Measurements from ENCODE around the gene BBS2. TPM values are rescaled to one million over a fixed set of nuclear protein-coding genes. Genes with fewer than 3 reads are reported as not detected.

Gene BBS2
- total RNA-seq, 1 donor from 2014 or later: 25.5 TPM

DNA sequence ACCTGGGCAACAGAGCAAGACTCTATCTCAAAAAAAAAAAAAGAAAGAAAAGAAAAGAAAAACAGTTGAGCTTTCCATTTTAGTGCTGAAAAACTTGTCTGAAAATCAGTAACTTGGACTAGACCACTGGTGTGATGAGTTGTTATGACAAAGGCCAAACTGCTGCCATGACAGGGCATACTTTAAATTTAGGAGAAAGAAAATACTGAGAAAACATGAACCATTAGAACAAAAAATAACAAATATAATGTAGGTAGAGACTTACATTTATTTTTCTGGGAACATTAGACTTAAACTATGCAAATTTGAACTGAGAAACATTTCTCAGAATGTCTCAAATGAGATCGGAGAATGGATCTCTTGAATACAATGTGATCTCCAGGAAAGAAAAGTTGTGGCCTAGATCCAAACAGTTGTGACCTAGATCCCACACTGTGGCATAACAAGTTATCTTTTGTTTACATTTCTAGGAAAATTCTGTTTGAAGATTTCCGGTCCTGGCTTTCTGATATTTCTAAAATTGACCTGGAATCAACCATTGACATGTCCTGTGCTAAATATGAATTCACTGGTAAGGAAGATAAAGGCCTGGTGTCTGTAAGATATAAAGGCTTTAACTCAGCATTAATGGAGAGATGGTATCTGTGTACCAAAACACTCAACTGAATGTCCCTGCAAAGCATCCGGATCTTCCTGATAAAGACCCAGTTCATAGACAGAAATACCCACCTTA lies 57.6 kb downstream of the BBS2 start:
- no peak overlapping the region for H3K27ac Mint-ChIP-seq
- DNase-seq (no peak), ATAC-seq (ENCODE audit: low read depth) (no peak)
- H3K4me1 Mint-ChIP-seq: no peaks in the 10 kb centered on the region
- no peaks in the 10 kb centered on the region for H3K27me3 Mint-ChIP-seq
- H3K4me3 Mint-ChIP-seq: no peak overlapping the region
- H3K36me3 Mint-ChIP-seq (ENCODE audit: low read depth): peaks cover 81% of the 10 kb centered on the region
- CTCF ChIA-PET: no interaction called here
- TF ChIP-seq, protein P1, sequence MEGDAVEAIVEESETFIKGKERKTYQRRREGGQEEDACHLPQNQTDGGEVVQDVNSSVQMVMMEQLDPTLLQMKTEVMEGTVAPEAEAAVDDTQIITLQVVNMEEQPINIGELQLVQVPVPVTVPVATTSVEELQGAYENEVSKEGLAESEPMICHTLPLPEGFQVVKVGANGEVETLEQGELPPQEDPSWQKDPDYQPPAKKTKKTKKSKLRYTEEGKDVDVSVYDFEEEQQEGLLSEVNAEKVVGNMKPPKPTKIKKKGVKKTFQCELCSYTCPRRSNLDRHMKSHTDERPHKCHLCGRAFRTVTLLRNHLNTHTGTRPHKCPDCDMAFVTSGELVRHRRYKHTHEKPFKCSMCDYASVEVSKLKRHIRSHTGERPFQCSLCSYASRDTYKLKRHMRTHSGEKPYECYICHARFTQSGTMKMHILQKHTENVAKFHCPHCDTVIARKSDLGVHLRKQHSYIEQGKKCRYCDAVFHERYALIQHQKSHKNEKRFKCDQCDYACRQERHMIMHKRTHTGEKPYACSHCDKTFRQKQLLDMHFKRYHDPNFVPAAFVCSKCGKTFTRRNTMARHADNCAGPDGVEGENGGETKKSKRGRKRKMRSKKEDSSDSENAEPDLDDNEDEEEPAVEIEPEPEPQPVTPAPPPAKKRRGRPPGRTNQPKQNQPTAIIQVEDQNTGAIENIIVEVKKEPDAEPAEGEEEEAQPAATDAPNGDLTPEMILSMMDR (IDR thresholded peaks at IDR 0.05): no peak
- intact Hi-C loops (cut with micrococcal nuclease): no loop called here
- POLR2A ChIA-PET: no interaction called here
- no peaks in the 10 kb centered on the region for H3K9me3 Mint-ChIP-seq

- H3K4me3 Mint-ChIP-seq: no peak overlapping the region
- H3K27ac Mint-ChIP-seq: no peak overlapping the region
- no peaks in the 10 kb centered on the region for H3K9me3 Mint-ChIP-seq
- peaks cover 80% of the 10 kb centered on the region for H3K36me3 Mint-ChIP-seq (ENCODE audit: low read depth)
- ChIA-PET CTCF (no interaction called here), POLR2A (interaction anchor here (1.0 kb wide), 1 partner anchor 9 kb away, joined by 3 read pairs; the partner anchor contains the start of genes NUDT21 and OGFOD1)
- ATAC-seq (ENCODE audit: low read depth) (no peak), DNase-seq (no peak)
- intact Hi-C loops (cut with micrococcal nuclease): no loop called here
- TF ChIP-seq, protein P1 (IDR thresholded peaks at IDR 0.05): no peak
- no peaks in the 10 kb centered on the region for H3K27me3 Mint-ChIP-seq
- no peaks in the 10 kb centered on the region for H3K4me1 Mint-ChIP-seq
These were observed 59.7 kb downstream of the BBS2 start for GRCh38 chr16:56460101-56460500.

GRCh38 chr16:56457927-56458470 lies 61.8 kb downstream of the BBS2 start:
- TF ChIP-seq, protein P1 (IDR thresholded peaks at IDR 0.05): no peak
- Mint-ChIP-seq H3K4me3 (no peak overlapping the region), H3K27me3 (no peaks in the 10 kb centered on the region), H3K9me3 (no peaks in the 10 kb centered on the region), H3K4me1 (no peaks in the 10 kb centered on the region), H3K36me3 (ENCODE audit: low read depth) (peaks cover 87% of the 10 kb centered on the region), H3K27ac (no peak overlapping the region)
- ChIA-PET POLR2A (no interaction called here), CTCF (no interaction called here)
- DNase-seq: no peak
- intact Hi-C loops (cut with micrococcal nuclease): no loop called here
- ATAC-seq (ENCODE audit: low read depth): no peak

- CTCF ChIA-PET: interaction anchor here (1.0 to 1.5 kb wide), 3 partner anchors 24 to 250 kb away, joined by 4 to 5 read pairs (median 4); no protein-coding TSS in a partner anchor
- Mint-ChIP-seq H3K9me3 (no peaks in the 10 kb centered on the region), H3K36me3 (ENCODE audit: low read depth) (peaks cover 60% of the 10 kb centered on the region), H3K27me3 (no peaks in the 10 kb centered on the region), H3K4me1 (peaks cover 39% of the 10 kb centered on the region), H3K4me3 (peak overlapping the region; percentile 99), H3K27ac (peak overlapping the region; percentile 97)
- TF ChIP-seq, protein P1 (IDR thresholded peaks at IDR 0.05): no peak
- POLR2A ChIA-PET: interaction anchor here (0.7 to 1.4 kb wide), 11 partner anchors 8 to 734 kb away, joined by 3 to 9 read pairs (median 3); partner anchors contain the start of genes AMFR, BBS2, PSME3IP1 and RSPRY1
- DNase-seq (no peak), ATAC-seq (ENCODE audit: low read depth) (peak; percentile 35)
- intact Hi-C loops (cut with micrococcal nuclease): loop anchor here (1.0 kb wide), 5 partner anchors 27 to 734 kb away; partner anchors contain the start of genes AMFR, PSME3IP1 and RSPRY1
These were observed 67.8 kb downstream of the BBS2 start for GRCh38 chr16:56451753-56452689.
